Suprapubic skin (tissue), 3 donors: Measurements from ENCODE around the gene NEIL1.
"Not testable (repeated sequence)": the region's sequence is repeated elsewhere in the genome, so short reads cannot be mapped to it uniquely, and the experiment has no call there.

Experiments
- POLR2A ChIP-seq, 2 donors: fragments of 450-650 bp; IDR thresholded peaks; one replicate each; pipeline ENCODE4 v1.6.1; 2017; ENCODE audit warnings: antibody characterized with exemption in 2 of 2, mild to moderate bottlenecking in 2 of 2, moderate library complexity in 2 of 2
- TF ChIP-seq, protein P1 (sequence below), 2 donors: fragments of 200-600 bp in 1 of 2; fragments of 450-650 bp in 1 of 2; sonication (generic) in 1 of 2; IDR thresholded peaks; one replicate each; pipeline ENCODE4 v1.5.1; 2016 to 2019; ENCODE audit warnings: antibody characterized with exemption in 2 of 2, mild to moderate bottlenecking in 1 of 2, moderate library complexity in 1 of 2

GRCh38 chr15:75332093-75332492, 14.7 kb upstream of the NEIL1 start:
- TF ChIP-seq, protein P1, sequence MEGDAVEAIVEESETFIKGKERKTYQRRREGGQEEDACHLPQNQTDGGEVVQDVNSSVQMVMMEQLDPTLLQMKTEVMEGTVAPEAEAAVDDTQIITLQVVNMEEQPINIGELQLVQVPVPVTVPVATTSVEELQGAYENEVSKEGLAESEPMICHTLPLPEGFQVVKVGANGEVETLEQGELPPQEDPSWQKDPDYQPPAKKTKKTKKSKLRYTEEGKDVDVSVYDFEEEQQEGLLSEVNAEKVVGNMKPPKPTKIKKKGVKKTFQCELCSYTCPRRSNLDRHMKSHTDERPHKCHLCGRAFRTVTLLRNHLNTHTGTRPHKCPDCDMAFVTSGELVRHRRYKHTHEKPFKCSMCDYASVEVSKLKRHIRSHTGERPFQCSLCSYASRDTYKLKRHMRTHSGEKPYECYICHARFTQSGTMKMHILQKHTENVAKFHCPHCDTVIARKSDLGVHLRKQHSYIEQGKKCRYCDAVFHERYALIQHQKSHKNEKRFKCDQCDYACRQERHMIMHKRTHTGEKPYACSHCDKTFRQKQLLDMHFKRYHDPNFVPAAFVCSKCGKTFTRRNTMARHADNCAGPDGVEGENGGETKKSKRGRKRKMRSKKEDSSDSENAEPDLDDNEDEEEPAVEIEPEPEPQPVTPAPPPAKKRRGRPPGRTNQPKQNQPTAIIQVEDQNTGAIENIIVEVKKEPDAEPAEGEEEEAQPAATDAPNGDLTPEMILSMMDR (IDR thresholded peaks at IDR 0.05), result not testable (repeated sequence)
- TF ChIP-seq POLR2A (IDR thresholded peaks at IDR 0.05), result not testable (repeated sequence)
